Activated naive CD4-positive, alpha-beta T cell treated with anti-CD3 and anti-CD28 coated beads for 36 hours (primary cell): ENCODE measurements around the gene NR6A1. TPM values are rescaled to one million over a fixed set of nuclear protein-coding genes. Genes with fewer than 3 reads are reported as not detected.

Source experiments
- CTCF ChIA-PET: fragments of 350-600 bp; sonication (Branson Sonifier 250); formaldehyde crosslinking; loops from one replicate; lab custom pipeline; 2021; ENCODE audit warnings: antibody characterized with exemption; lab: Charles Lee
- DNase-seq: peaks from one replicate; pipeline ENCODE4 v3.0.0-alpha.2; 2020
- H3K27ac Mint-ChIP-seq: one replicate; pipeline ENCODE4 v1.8.0; 2021; ENCODE audit warnings: mild to moderate bottlenecking, mixed read lengths
- H3K27me3 Mint-ChIP-seq: one replicate; pipeline ENCODE4 v1.8.0; 2021; ENCODE audit warnings: low read depth, mixed read lengths
- H3K36me3 Mint-ChIP-seq: one replicate; pipeline ENCODE4 v1.8.0; 2021; ENCODE audit warnings: low read depth, mixed read lengths
- H3K4me1 Mint-ChIP-seq: one replicate; pipeline ENCODE4 v1.8.0; 2021; ENCODE audit warnings: low read depth, mixed read lengths
- H3K4me3 Mint-ChIP-seq: one replicate; pipeline ENCODE4 v1.8.0; 2021; ENCODE audit warnings: mild to moderate bottlenecking, moderate library complexity, mixed read lengths
- H3K9me3 Mint-ChIP-seq: one replicate; pipeline ENCODE4 v1.8.0; 2021; ENCODE audit warnings: mixed read lengths
- intact Hi-C: fragments of 100-400 bp; cut with micrococcal nuclease; formaldehyde crosslinking; loops from one replicate; pipeline ENCODE4 v1.15.1; 2023
- total RNA-seq, 2 experiments: library from RNA; stranded (reverse); gene quantifications; one replicate each; pipeline ENCODE4 v1.2.3, GENCODE V29; 2021

The NR6A1 gene
- total RNA-seq, 2 experiments from 2014 or later, result 1.8 TPM

- Mint-ChIP-seq H3K27me3 (no peaks in the 10 kb centered on the region), H3K27ac (no peak overlapping the region), H3K9me3 (no peaks in the 10 kb centered on the region), H3K36me3 (no peaks in the 10 kb centered on the region), H3K4me3 (no peak overlapping the region), H3K4me1 (no peaks in the 10 kb centered on the region)
- CTCF ChIA-PET, result interaction anchor here (1.5 kb wide), 1 partner anchor 71 kb away, joined by 3 read pairs; no protein-coding TSS in a partner anchor
- intact Hi-C loops, result no loop called here
- no peak for DNase-seq
Measured at GRCh38 chr9:124688238-124688904, 82.7 kb downstream of the NR6A1 start.

- DNase-seq, result no peak
- Mint-ChIP-seq H3K27ac (no peak overlapping the region), H3K36me3 (no peaks in the 10 kb centered on the region), H3K4me3 (no peak overlapping the region), H3K9me3 (no peaks in the 10 kb centered on the region), H3K27me3 (no peaks in the 10 kb centered on the region), H3K4me1 (no peaks in the 10 kb centered on the region)
- intact Hi-C loops, result no loop called here
- CTCF ChIA-PET, result interaction anchor here (1.0 to 1.5 kb wide), 2 partner anchors 69 to 140 kb away, joined by 3 read pairs; no protein-coding TSS in a partner anchor
Measured at GRCh38 chr9:124686918-124687317, 84.2 kb downstream of the NR6A1 start.

- H3K27ac Mint-ChIP-seq, result no peak overlapping the region
- CTCF ChIA-PET, result interaction anchor here (1.4 kb wide), 1 partner anchor 559 kb away, joined by 4 read pairs; no protein-coding TSS in a partner anchor
- H3K27me3 Mint-ChIP-seq, result no peaks in the 10 kb centered on the region
- H3K4me1 Mint-ChIP-seq, result no peaks in the 10 kb centered on the region
- intact Hi-C loops, result no loop called here
- H3K9me3 Mint-ChIP-seq, result no peaks in the 10 kb centered on the region
- DNase-seq, result no peak
- H3K4me3 Mint-ChIP-seq, result no peak overlapping the region
- H3K36me3 Mint-ChIP-seq, result no peaks in the 10 kb centered on the region
Measured at GRCh38 chr9:124685217-124685616, 85.9 kb downstream of the NR6A1 start.

- H3K27me3 Mint-ChIP-seq, result no peaks in the 10 kb centered on the region
- intact Hi-C loops, result no loop called here
- CTCF ChIA-PET, result interaction anchor here (1.4 kb wide), 1 partner anchor 28 kb away, joined by 4 read pairs; no protein-coding TSS in a partner anchor
Measured at GRCh38 chr9:124684169-124684568, 86.9 kb downstream of the NR6A1 start.

GRCh38 chr9:124683043-124683442 lies 88.1 kb downstream of the NR6A1 start:
- no peak overlapping the region for H3K4me3 Mint-ChIP-seq
- H3K36me3 Mint-ChIP-seq, result no peaks in the 10 kb centered on the region
- intact Hi-C loops, result no loop called here
- no peak for DNase-seq
- H3K27ac Mint-ChIP-seq, result no peak overlapping the region
- CTCF ChIA-PET, result interaction anchor here (0.9 to 1.4 kb wide), 2 partner anchors 10 to 29 kb away, joined by 4 read pairs; no protein-coding TSS in a partner anchor
- no peaks in the 10 kb centered on the region for H3K27me3 Mint-ChIP-seq
- no peaks in the 10 kb centered on the region for H3K4me1 Mint-ChIP-seq
- H3K9me3 Mint-ChIP-seq, result no peaks in the 10 kb centered on the region

More at GRCh38 chr9:124684169-124684568, 86.9 kb downstream of the NR6A1 start:
- no peaks in the 10 kb centered on the region for H3K9me3 Mint-ChIP-seq
- DNase-seq, result no peak
- no peaks in the 10 kb centered on the region for H3K4me1 Mint-ChIP-seq
- no peaks in the 10 kb centered on the region for H3K36me3 Mint-ChIP-seq
- H3K4me3 Mint-ChIP-seq, result no peak overlapping the region
- no peak overlapping the region for H3K27ac Mint-ChIP-seq

- no peaks in the 10 kb centered on the region for H3K36me3 Mint-ChIP-seq
- H3K9me3 Mint-ChIP-seq, result no peaks in the 10 kb centered on the region
- intact Hi-C loops, result no loop called here
- H3K27ac Mint-ChIP-seq, result no peak overlapping the region
- CTCF ChIA-PET, result interaction anchor here (0.6 to 1.1 kb wide), 3 partner anchors 31 to 518 kb away, joined by 3 to 4 read pairs (median 3); no protein-coding TSS in a partner anchor
- no peak for DNase-seq
- no peak overlapping the region for H3K4me3 Mint-ChIP-seq
- H3K4me1 Mint-ChIP-seq, result no peaks in the 10 kb centered on the region
- no peaks in the 10 kb centered on the region for H3K27me3 Mint-ChIP-seq
Measured at GRCh38 chr9:124680714-124681390, 90.3 kb downstream of the NR6A1 start.

GRCh38 chr9:124680049-124680448 lies 91.1 kb downstream of the NR6A1 start:
- intact Hi-C loops, result no loop called here
- H3K4me1 Mint-ChIP-seq, result no peaks in the 10 kb centered on the region
- H3K36me3 Mint-ChIP-seq, result no peaks in the 10 kb centered on the region
- H3K27ac Mint-ChIP-seq, result no peak overlapping the region
- CTCF ChIA-PET, result interaction anchor here (0.7 to 1.0 kb wide), 2 partner anchors 63 to 585 kb away, joined by 3 to 4 read pairs; no protein-coding TSS in a partner anchor
- no peak overlapping the region for H3K4me3 Mint-ChIP-seq
- no peaks in the 10 kb centered on the region for H3K9me3 Mint-ChIP-seq
- DNase-seq, result no peak
- H3K27me3 Mint-ChIP-seq, result no peaks in the 10 kb centered on the region

GRCh38 chr9:124676159-124676551 lies 95.0 kb downstream of the NR6A1 start:
- H3K27me3 Mint-ChIP-seq, result no peaks in the 10 kb centered on the region
- no peak overlapping the region for H3K4me3 Mint-ChIP-seq
- intact Hi-C loops, result no loop called here
- no peaks in the 10 kb centered on the region for H3K36me3 Mint-ChIP-seq
- H3K27ac Mint-ChIP-seq, result no peak overlapping the region
- no peaks in the 10 kb centered on the region for H3K9me3 Mint-ChIP-seq
- H3K4me1 Mint-ChIP-seq, result peaks cover 14% of the 10 kb centered on the region
- DNase-seq, result no peak
- CTCF ChIA-PET, result interaction anchor here (0.7 to 1.4 kb wide), 3 partner anchors 14 to 832 kb away, joined by 3 to 4 read pairs (median 3); no protein-coding TSS in a partner anchor

GRCh38 chr9:124675261-124676158 lies 95.6 kb downstream of the NR6A1 start:
- Mint-ChIP-seq H3K36me3 (no peaks in the 10 kb centered on the region), H3K9me3 (no peaks in the 10 kb centered on the region), H3K27me3 (no peaks in the 10 kb centered on the region), H3K4me1 (peaks cover 14% of the 10 kb centered on the region), H3K4me3 (no peak overlapping the region), H3K27ac (no peak overlapping the region)
- CTCF ChIA-PET, result interaction anchor here (1.4 kb wide), 1 partner anchor 13 kb away, joined by 4 read pairs; no protein-coding TSS in a partner anchor
- DNase-seq, result no peak
- intact Hi-C loops, result no loop called here

- CTCF ChIA-PET, result interaction anchor here (0.7 kb wide), 1 partner anchor 247 kb away, joined by 3 read pairs; no protein-coding TSS in a partner anchor
- Mint-ChIP-seq H3K4me1 (peaks cover 14% of the 10 kb centered on the region), H3K4me3 (no peak overlapping the region), H3K9me3 (no peaks in the 10 kb centered on the region), H3K27ac (no peak overlapping the region), H3K27me3 (no peaks in the 10 kb centered on the region), H3K36me3 (no peaks in the 10 kb centered on the region)
- no peak for DNase-seq
- intact Hi-C loops, result no loop called here
Measured at GRCh38 chr9:124674651-124675050, 96.5 kb downstream of the NR6A1 start.

GRCh38 chr9:124673063-124673462 lies 98.0 kb downstream of the NR6A1 start:
- intact Hi-C loops, result no loop called here
- CTCF ChIA-PET, result interaction anchor here (1.4 kb wide), 2 partner anchors 10 to 39 kb away, joined by 3 to 4 read pairs; no protein-coding TSS in a partner anchor
- Mint-ChIP-seq H3K4me1 (peaks cover 14% of the 10 kb centered on the region), H3K4me3 (no peak overlapping the region), H3K36me3 (no peaks in the 10 kb centered on the region), H3K9me3 (no peaks in the 10 kb centered on the region), H3K27me3 (no peaks in the 10 kb centered on the region), H3K27ac (no peak overlapping the region)
- DNase-seq, result no peak
